Peyer's patch (tissue), 4 donors: ENCODE results near the gene SPINK5. TPM values are rescaled to one million over a fixed set of nuclear protein-coding genes. Genes with fewer than 3 reads are reported as not detected.

Experiments used
- DNase-seq, 3 donors: peaks; one replicate each; pipeline ENCODE4 v3.0.0-alpha.2; 2017 to 2019
- H3K27ac ChIP-seq, 4 donors: fragments of 200-600 bp; sonication (generic); one replicate each; pipeline ENCODE4 v1.5.1; 2016 to 2019
- H3K27me3 ChIP-seq, 2 donors: fragments of 200-600 bp; sonication (generic); one replicate each; pipeline ENCODE4 v1.5.1; 2019
- H3K36me3 ChIP-seq, 3 donors: fragments of 200-600 bp; sonication (generic); one replicate each; pipeline ENCODE4 v1.5.1; 2016 to 2019
- H3K4me1 ChIP-seq, 4 donors: fragments of 200-600 bp; sonication (generic); one replicate each; pipeline ENCODE4 v1.5.1; 2016 to 2019
- H3K4me3 ChIP-seq, 4 donors: fragments of 200-600 bp; sonication (generic); 1 replicate in 3 of 4; 2 replicates in 1 of 4; pipeline ENCODE4 v1.5.1; 2016 to 2019; ENCODE audit warnings: mild to moderate bottlenecking in 1 of 4
- H3K9me3 ChIP-seq, 4 donors: fragments of 200-600 bp; sonication (generic); one replicate each; pipeline ENCODE4 v1.5.1; 2016 to 2019; ENCODE audit warnings: mild to moderate bottlenecking in 1 of 4
- POLR2A ChIP-seq, 2 donors: fragments of 450-650 bp; IDR thresholded peaks; one replicate each; pipeline ENCODE4 v1.5.1; 2017; ENCODE audit warnings: antibody characterized with exemption in 2 of 2, mild to moderate bottlenecking in 2 of 2, moderate library complexity in 2 of 2
- total RNA-seq, 4 donors: library from RNA; depleted of rRNA; stranded (reverse); fragments of >200 nt; gene quantifications; one replicate each; pipeline ENCODE4 v1.1.0, GENCODE V29; 2016
- TF ChIP-seq, protein P1 (sequence below), 6 experiments: fragments of 450-650 bp in 4 of 6; fragments of 200-600 bp in 2 of 6; sonication (generic) in 1 of 6; IDR thresholded peaks; one replicate each; pipeline ENCODE4 v1.5.1; 2017 to 2019; ENCODE audit warnings: antibody characterized with exemption in 6 of 6, mild to moderate bottlenecking in 3 of 6, moderate library complexity in 1 of 6

Gene SPINK5
- total RNA-seq, 4 donors from 2014 or later, result 0.94 TPM; not detected in 3

DNA sequence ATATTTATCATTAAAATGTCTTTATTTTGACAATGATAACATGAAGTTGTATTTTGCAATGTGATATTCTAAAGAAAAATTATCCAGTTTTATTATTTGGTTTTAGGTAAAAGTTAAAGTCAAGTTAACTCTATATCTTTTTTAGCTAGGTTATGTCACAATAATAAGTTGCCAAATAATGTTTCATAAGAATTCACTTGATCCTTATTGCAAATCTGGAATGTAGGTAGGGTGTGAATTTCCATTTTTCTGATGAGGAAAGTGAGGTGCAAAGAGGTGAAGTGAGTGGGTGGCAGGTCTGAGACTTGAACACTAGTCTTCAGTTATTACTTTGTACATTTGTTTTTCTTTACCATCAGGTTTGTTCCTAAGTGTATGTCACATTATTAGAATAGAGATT, 21.5 kb downstream of the SPINK5 start:
- no peaks in the 10 kb centered on the region for H3K4me1 ChIP-seq
- DNase-seq, result no peak
- no peak overlapping the region for H3K27ac ChIP-seq
- H3K27me3 ChIP-seq, result no peaks in the 10 kb centered on the region
- no peaks in the 10 kb centered on the region for H3K9me3 ChIP-seq
- no peaks in the 10 kb centered on the region for H3K36me3 ChIP-seq
- TF ChIP-seq POLR2A (IDR thresholded peaks at IDR 0.05), result no peak
- TF ChIP-seq, protein P1, sequence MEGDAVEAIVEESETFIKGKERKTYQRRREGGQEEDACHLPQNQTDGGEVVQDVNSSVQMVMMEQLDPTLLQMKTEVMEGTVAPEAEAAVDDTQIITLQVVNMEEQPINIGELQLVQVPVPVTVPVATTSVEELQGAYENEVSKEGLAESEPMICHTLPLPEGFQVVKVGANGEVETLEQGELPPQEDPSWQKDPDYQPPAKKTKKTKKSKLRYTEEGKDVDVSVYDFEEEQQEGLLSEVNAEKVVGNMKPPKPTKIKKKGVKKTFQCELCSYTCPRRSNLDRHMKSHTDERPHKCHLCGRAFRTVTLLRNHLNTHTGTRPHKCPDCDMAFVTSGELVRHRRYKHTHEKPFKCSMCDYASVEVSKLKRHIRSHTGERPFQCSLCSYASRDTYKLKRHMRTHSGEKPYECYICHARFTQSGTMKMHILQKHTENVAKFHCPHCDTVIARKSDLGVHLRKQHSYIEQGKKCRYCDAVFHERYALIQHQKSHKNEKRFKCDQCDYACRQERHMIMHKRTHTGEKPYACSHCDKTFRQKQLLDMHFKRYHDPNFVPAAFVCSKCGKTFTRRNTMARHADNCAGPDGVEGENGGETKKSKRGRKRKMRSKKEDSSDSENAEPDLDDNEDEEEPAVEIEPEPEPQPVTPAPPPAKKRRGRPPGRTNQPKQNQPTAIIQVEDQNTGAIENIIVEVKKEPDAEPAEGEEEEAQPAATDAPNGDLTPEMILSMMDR (IDR thresholded peaks at IDR 0.05), result no peak
- H3K4me3 ChIP-seq, result no peak overlapping the region

- no peak for DNase-seq
- H3K9me3 ChIP-seq, result no peaks in the 10 kb centered on the region
- no peak overlapping the region for H3K4me3 ChIP-seq
- no peaks in the 10 kb centered on the region for H3K4me1 ChIP-seq
- no peak for TF ChIP-seq POLR2A (IDR thresholded peaks at IDR 0.05)
- TF ChIP-seq, protein P1 (IDR thresholded peaks at IDR 0.05), result no peak
- H3K27me3 ChIP-seq, result no peaks in the 10 kb centered on the region
- H3K36me3 ChIP-seq, result no peaks in the 10 kb centered on the region
- H3K27ac ChIP-seq, result no peak overlapping the region
These were observed 22.4 kb downstream of the SPINK5 start for GRCh38 chr5:148085977-148086705.

- TF ChIP-seq, protein P1 (IDR thresholded peaks at IDR 0.05), result no peak
- TF ChIP-seq POLR2A (IDR thresholded peaks at IDR 0.05), result no peak
- Histone ChIP-seq H3K27ac (no peak overlapping the region), H3K4me3 (no peak overlapping the region), H3K27me3 (no peaks in the 10 kb centered on the region), H3K36me3 (no peaks in the 10 kb centered on the region), H3K4me1 (no peaks in the 10 kb centered on the region), H3K9me3 (no peaks in the 10 kb centered on the region)
- no peak for DNase-seq
These were observed 26.5 kb downstream of the SPINK5 start for GRCh38 chr5:148090146-148090772.

DNA sequence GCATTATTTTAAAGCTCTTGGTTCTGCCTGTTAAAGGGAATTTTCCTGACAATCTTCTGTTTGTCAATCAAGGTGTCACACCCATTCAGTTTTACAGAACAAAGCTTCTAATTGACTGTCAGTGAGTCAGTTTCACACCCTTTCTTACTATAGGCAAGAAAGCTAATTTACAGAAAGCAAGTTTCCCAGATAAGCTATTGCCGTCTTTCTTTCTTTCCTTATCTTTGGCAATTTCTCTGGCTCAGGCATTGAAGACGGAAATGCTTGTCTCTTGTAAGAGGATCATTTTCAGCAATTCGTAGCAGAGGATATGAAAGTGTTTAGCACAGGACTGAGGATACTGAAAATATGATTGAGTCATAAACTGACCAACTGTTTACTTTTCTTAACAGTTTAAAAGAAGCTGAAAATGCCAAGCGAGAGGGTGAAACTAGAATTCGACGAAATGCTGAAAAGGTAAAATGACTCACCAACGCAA, 27.0 kb downstream of the SPINK5 start:
- DNase-seq, result no peak
- TF ChIP-seq, protein P1 (IDR thresholded peaks at IDR 0.05), result no peak
- no peak for TF ChIP-seq POLR2A (IDR thresholded peaks at IDR 0.05)
- Histone ChIP-seq H3K36me3 (no peaks in the 10 kb centered on the region), H3K27ac (no peak overlapping the region), H3K9me3 (no peaks in the 10 kb centered on the region), H3K4me3 (no peak overlapping the region), H3K27me3 (no peaks in the 10 kb centered on the region), H3K4me1 (no peaks in the 10 kb centered on the region)

GRCh38 chr5:148091991-148092964, 28.5 kb downstream of the SPINK5 start:
- Histone ChIP-seq H3K27me3 (no peaks in the 10 kb centered on the region), H3K27ac (no peak overlapping the region), H3K4me1 (no peaks in the 10 kb centered on the region), H3K4me3 (no peak overlapping the region), H3K36me3 (no peaks in the 10 kb centered on the region), H3K9me3 (no peaks in the 10 kb centered on the region)
- DNase-seq, result no peak
- TF ChIP-seq, protein P1 (IDR thresholded peaks at IDR 0.05), result no peak
- no peak for TF ChIP-seq POLR2A (IDR thresholded peaks at IDR 0.05)
